A549 (cell line): ENCODE results near the gene RER1. TPM values are rescaled to one million over a fixed set of nuclear protein-coding genes. Genes with fewer than 3 reads are reported as not detected.

Source experiments
- ATAC-seq, 2 experiments: fragments of 200-7000 bp in 1 of 2; fragments of >200 bp in 1 of 2; cut with Nextera tagmentation in 1 of 2; cut with Tn5 transposase in 1 of 2; 3 replicates each; pipeline versions ENCODE4 v1.8.0 to v1.9.1; 2018 to 2020; ENCODE audit warnings: mild to moderate bottlenecking in 1 of 2, moderate library complexity in 1 of 2
- CTCF ChIA-PET: fragments of 300-600 bp; sonication (Branson Sonifier 250); formaldehyde crosslinking; extraction: SDS; loops from one replicate; lab custom pipeline; 2021; ENCODE audit warnings: antibody characterized with exemption, inconsistent platforms; lab: Yijun Ruan, JAX
- POLR2A ChIA-PET: fragments of 350-600 bp; formaldehyde crosslinking; extraction: SDS; loops from one replicate; lab custom pipeline; 2021; ENCODE audit warnings: antibody characterized with exemption, inconsistent platforms; lab: Yijun Ruan, JAX
- DNase-seq, 2 experiments: peaks; one replicate each; pipeline versions ENCODE4 v3.0.0 to v3.0.0-alpha.2; 2011 to 2016; ENCODE audit warnings: low read depth in 1 of 2, low spot score in 1 of 2
- FAIRE-seq: peaks from 2 replicates; lab custom pipeline; 2011; peaks lifted over from hg19 to GRCh38; lab: Jason Lieb, UNC
- H3K27ac ChIP-seq, 2 experiments: fragments of >200 bp; sonication (Bioruptor Twin); formaldehyde crosslinking; 3 replicates each; pipeline ENCODE4 v1.5.1; 2016 to 2017
- H3K4me1 ChIP-seq: fragments of >200 bp; sonication (Bioruptor Twin); formaldehyde crosslinking; 3 replicates; pipeline ENCODE4 v1.6.1; 2016
- H3K4me2 ChIP-seq: fragments of >200 bp; sonication (Bioruptor Twin); formaldehyde crosslinking; 3 replicates; pipeline ENCODE4 v1.6.1; 2016
- H3K4me3 ChIP-seq: fragments of >200 bp; sonication (Bioruptor Twin); formaldehyde crosslinking; 3 replicates; pipeline ENCODE4 v1.5.1; 2016
- H3K9me3 ChIP-seq: fragments of >200 bp; sonication (Bioruptor Twin); formaldehyde crosslinking; 3 replicates; pipeline ENCODE4 v1.6.1; 2016
- CBX2 ChIP-seq: fragments of 200-600 bp; sonication (generic); IDR thresholded peaks from 2 replicates; pipeline ENCODE4 v1.6.1; 2016; ENCODE audit warnings: low read depth, mild to moderate bottlenecking, borderline replicate concordance
- CBX8 ChIP-seq: fragments of 200-600 bp; sonication (generic); IDR thresholded peaks from 2 replicates; pipeline ENCODE4 v1.6.1; 2016
- EHF ChIP-seq: fragments of 250-450 bp; sonication (Bioruptor Pico); IDR thresholded peaks from 2 replicates; pipeline ENCODE4 v1.5.0; 2020; ENCODE audit warnings: mild to moderate bottlenecking
- EHMT2 ChIP-seq: fragments of 200-600 bp; sonication (generic); IDR thresholded peaks from 2 replicates; pipeline ENCODE4 v1.6.1; 2016; ENCODE audit warnings: antibody characterized with exemption, low read depth, mild to moderate bottlenecking, moderate library complexity
- EP300 ChIP-seq, 2 experiments: fragments of >200 bp; sonication (Bioruptor Twin); formaldehyde crosslinking; IDR thresholded peaks; 2 replicates in 1 of 2; 3 replicates in 1 of 2; pipeline ENCODE4 v1.6.1; 2016 to 2017
- ESRRA ChIP-seq: fragments of 150-350 bp; IDR thresholded peaks from 2 replicates; pipeline ENCODE4 v1.6.1; 2014; ENCODE audit warnings: mild to moderate bottlenecking, low read length, borderline replicate concordance
- FOSB ChIP-seq: fragments of 250-450 bp; sonication (Bioruptor Pico); IDR thresholded peaks from 2 replicates; pipeline ENCODE4 v1.5.0; 2020; ENCODE audit warnings: mild to moderate bottlenecking, moderate library complexity
- HDAC2 ChIP-seq: fragments of 200-600 bp; sonication (generic); IDR thresholded peaks from 2 replicates; pipeline ENCODE4 v1.6.1; 2016
- JUN ChIP-seq, 2 experiments: fragments of >200 bp; sonication (Bioruptor Twin); formaldehyde crosslinking; IDR thresholded peaks; 2 replicates in 1 of 2; 3 replicates in 1 of 2; pipeline ENCODE4 v1.6.1; 2016 to 2017
- KDM1A ChIP-seq: fragments of 200-600 bp; sonication (generic); IDR thresholded peaks from 2 replicates; pipeline ENCODE4 v1.6.1; 2016; ENCODE audit warnings: low read depth, mild to moderate bottlenecking
- KDM5A ChIP-seq: fragments of 200-600 bp; sonication (generic); IDR thresholded peaks from 2 replicates; pipeline ENCODE4 v1.6.1; 2016; ENCODE audit warnings: antibody characterized with exemption, mild to moderate bottlenecking
- MAX ChIP-seq: IDR thresholded peaks from 2 replicates; pipeline ENCODE4 v1.6.1; 2012
- MAZ ChIP-seq: fragments of 150-350 bp; IDR thresholded peaks from 2 replicates; pipeline ENCODE4 v1.6.1; 2014; ENCODE audit warnings: antibody characterized with exemption, low read depth, low read length, borderline replicate concordance
- MYC ChIP-seq: IDR thresholded peaks from 2 replicates; pipeline ENCODE4 v1.6.1; 2012; ENCODE audit warnings: mild to moderate bottlenecking, inconsistent platforms, low read length, improper control_type of control experiment, borderline replicate concordance
- NFE2L2 ChIP-seq: fragments of 150-350 bp; conservative IDR thresholded peaks from 2 replicates; pipeline ENCODE4 v1.6.1; 2014; ENCODE audit warnings: low read length
- PHF8 ChIP-seq: fragments of 200-600 bp; sonication (generic); IDR thresholded peaks from 2 replicates; pipeline ENCODE4 v1.6.1; 2016; ENCODE audit warnings: low read depth, mild to moderate bottlenecking, antibody characterized with exemption, moderate library complexity, borderline replicate concordance
- RARB ChIP-seq: fragments of 250-450 bp; sonication (Bioruptor Pico); IDR thresholded peaks from 2 replicates; pipeline ENCODE4 v1.8.0; 2021; ENCODE audit warnings: mild to moderate bottlenecking, moderate library complexity
- RCOR1 ChIP-seq: fragments of 150-350 bp; IDR thresholded peaks from 2 replicates; pipeline ENCODE4 v1.6.1; 2014; ENCODE audit warnings: antibody characterized with exemption, low read length, low read depth
- TP53 ChIP-seq: fragments of 250-450 bp; sonication (Bioruptor Pico); IDR thresholded peaks from 2 replicates; pipeline ENCODE4 v1.5.0; 2021; ENCODE audit warnings: mild to moderate bottlenecking, moderate library complexity
- WGBS: methylation state at CpG from one replicate; pipeline ENCODE4 v1.1.6; 2017; ENCODE audit errors: missing lambda C conversion rate; 5-methylcytosine and 5-hydroxymethylcytosine counted together
- polyA plus RNA-seq, 4 experiments: library from polyadenylated mRNA; depleted of rRNA in 3 of 4; stranded (reverse); fragments of >200 nt; fragmentation: RNase III in 1 of 4; extraction: RNeasy Plus Mini Kit Qiagen cat#74134 plus additional on column Dnase treatment in 1 of 4; gene quantifications; 2 replicates in 3 of 4; 3 replicates in 1 of 4; pipeline ENCODE4 v1.2.3, GENCODE V29; 2011 to 2017
- TF ChIP-seq, protein P1 (sequence below): fragments of 250-450 bp; sonication (Bioruptor Pico); IDR thresholded peaks from 2 replicates; pipeline ENCODE4 v1.5.0; 2021; ENCODE audit warnings: mild to moderate bottlenecking, moderate library complexity, borderline replicate concordance
- TF ChIP-seq, protein P2 (sequence below): IDR thresholded peaks from 2 replicates; pipeline ENCODE4 v1.6.1; 2012; ENCODE audit warnings: low read depth, borderline replicate concordance
- TF ChIP-seq, protein P3 (sequence below): fragments of 450-650 bp; IDR thresholded peaks from 2 replicates; pipeline ENCODE4 v1.6.1; 2014; ENCODE audit warnings: antibody characterized with exemption
- TF ChIP-seq, protein P4 (sequence below): IDR thresholded peaks from 2 replicates; pipeline ENCODE4 v1.6.1; 2012

The RER1 gene
- polyA plus RNA-seq, 2 of the 4 experiments (the other 2 are of a cell fraction) = 72.3 to 213 TPM

DNA sequence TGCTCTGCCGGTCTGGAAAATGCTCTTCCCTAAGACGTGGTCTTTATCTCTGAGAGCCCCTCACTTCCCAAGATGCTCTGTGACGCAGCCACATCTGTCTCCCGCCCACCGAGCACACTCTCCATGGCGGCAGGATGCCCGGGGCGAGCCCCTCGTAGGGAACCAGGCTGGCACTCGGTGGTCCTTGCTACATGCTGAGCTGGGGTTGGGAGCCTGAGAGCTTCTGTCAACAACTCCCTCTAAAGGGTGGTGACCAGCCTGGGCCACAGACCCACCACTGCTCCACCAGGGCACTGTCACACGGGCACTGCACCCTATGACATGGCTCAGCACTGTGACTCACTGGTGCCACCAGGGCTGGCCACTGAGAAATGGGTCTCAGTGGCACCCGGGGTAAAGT lies 18.1 kb downstream of the RER1 start:
- no peak for FAIRE-seq
- Histone ChIP-seq H3K4me3 (no peak overlapping the region), H3K4me2 (no peak overlapping the region), H3K9me3 (no peaks in the 10 kb centered on the region), H3K4me1 (peaks cover 16% of the 10 kb centered on the region), H3K27ac (no peak overlapping the region)
- no peak for DNase-seq
- no peak for TF ChIP-seq CBX8
- TF ChIP-seq, protein P1, sequence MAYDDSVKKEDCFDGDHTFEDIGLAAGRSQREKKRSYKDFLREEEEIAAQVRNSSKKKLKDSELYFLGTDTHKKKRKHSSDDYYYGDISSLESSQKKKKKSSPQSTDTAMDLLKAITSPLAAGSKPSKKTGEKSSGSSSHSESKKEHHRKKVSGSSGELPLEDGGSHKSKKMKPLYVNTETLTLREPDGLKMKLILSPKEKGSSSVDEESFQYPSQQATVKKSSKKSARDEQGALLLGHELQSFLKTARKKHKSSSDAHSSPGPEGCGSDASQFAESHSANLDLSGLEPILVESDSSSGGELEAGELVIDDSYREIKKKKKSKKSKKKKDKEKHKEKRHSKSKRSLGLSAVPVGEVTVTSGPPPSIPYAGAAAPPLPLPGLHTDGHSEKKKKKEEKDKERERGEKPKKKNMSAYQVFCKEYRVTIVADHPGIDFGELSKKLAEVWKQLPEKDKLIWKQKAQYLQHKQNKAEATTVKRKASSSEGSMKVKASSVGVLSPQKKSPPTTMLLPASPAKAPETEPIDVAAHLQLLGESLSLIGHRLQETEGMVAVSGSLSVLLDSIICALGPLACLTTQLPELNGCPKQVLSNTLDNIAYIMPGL (CRISPR knock-in tag) = no peak
- TF ChIP-seq EP300 (IDR thresholded peaks at IDR 0.05) = no peak
- TF ChIP-seq, protein P2, sequence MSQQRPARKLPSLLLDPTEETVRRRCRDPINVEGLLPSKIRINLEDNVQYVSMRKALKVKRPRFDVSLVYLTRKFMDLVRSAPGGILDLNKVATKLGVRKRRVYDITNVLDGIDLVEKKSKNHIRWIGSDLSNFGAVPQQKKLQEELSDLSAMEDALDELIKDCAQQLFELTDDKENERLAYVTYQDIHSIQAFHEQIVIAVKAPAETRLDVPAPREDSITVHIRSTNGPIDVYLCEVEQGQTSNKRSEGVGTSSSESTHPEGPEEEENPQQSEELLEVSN = no peak
- no peak for TF ChIP-seq CBX2
- TF ChIP-seq TP53 (CRISPR knock-in tag) = no peak
- no peak for TF ChIP-seq EHMT2
- no peak for TF ChIP-seq JUN (IDR thresholded peaks at IDR 0.05)
- no peak for TF ChIP-seq HDAC2
- ATAC-seq = no peak
- ChIA-PET POLR2A (interaction anchor here (0.6 kb wide), 1 partner anchor 967 kb away, joined by 3 read pairs; no protein-coding TSS in a partner anchor), CTCF (interaction anchor here (0.6 to 1.2 kb wide), 4 partner anchors 34 to 215 kb away, joined by 3 to 4 read pairs (median 3); partner anchors contain the start of gene FAAP20)
- WGBS = 91% methylated on average over 10 of the region's 12 CpGs

- ATAC-seq (peak; percentile 14 to 45; a peak in 5 of 6 replicates), DNase-seq (peak; percentile 27 to 29), FAIRE-seq (no peak)
- Histone ChIP-seq H3K27ac (peak overlapping the region; percentile 91 to 95), H3K4me2 (peak overlapping the region; percentile 97), H3K4me1 (peaks cover 16% of the 10 kb centered on the region), H3K9me3 (no peaks in the 10 kb centered on the region), H3K4me3 (peak overlapping the region; percentile 80)
- TF ChIP-seq PHF8 (peak; percentile 78; the same call in 1 of the 2 replicates), FOSB (CRISPR knock-in tag) (no peak), MAX (no peak), ESRRA (no peak), NFE2L2 (no peak)
- TF ChIP-seq, protein P3, sequence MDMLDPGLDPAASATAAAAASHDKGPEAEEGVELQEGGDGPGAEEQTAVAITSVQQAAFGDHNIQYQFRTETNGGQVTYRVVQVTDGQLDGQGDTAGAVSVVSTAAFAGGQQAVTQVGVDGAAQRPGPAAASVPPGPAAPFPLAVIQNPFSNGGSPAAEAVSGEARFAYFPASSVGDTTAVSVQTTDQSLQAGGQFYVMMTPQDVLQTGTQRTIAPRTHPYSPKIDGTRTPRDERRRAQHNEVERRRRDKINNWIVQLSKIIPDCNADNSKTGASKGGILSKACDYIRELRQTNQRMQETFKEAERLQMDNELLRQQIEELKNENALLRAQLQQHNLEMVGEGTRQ = no peak
- no CpG with 5 or more reads among the region's 38 CpGs for WGBS
- CTCF ChIA-PET = interaction anchor here (0.8 to 1.7 kb wide), 2 partner anchors 135 to 217 kb away, joined by 3 to 4 read pairs; no protein-coding TSS in a partner anchor
- POLR2A ChIA-PET = no interaction called here
Measured at GRCh38 chr1:2411801-2412394, 20.3 kb downstream of the RER1 start.

DNA sequence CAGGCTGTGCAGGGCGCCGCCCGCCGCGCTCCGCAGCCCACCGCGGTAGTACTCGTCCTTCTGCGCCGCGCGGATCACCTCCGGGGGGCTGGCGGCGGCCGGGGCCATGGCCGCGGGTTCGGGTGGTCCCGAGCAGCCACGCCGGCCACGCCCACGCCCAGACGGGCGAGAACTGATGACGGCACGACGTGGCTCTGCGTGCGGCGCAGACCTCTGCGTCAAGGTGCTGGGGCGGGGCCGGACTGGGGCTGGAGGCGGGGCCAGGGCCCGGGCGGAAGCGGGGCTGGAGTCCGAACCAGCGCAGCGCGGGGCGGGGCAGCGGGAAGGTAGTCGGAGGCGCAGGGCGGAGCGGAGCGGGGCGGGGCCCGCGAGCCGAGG lies 20.7 kb downstream of the RER1 start, which contains the start of gene PEX10:
TSS of gene PEX10 (minus strand) at position 170 of the 378 bp plus-strand sequence. CDS start at position 108, 62 bp downstream.
- peak within 1 kb of the TSS; percentile 93 to 95 for H3K27ac ChIP-seq
- peak; percentile 65 to 79 for ATAC-seq
- POLR2A ChIA-PET = interaction anchor here (1.0 to 1.5 kb wide), 3 partner anchors 10 to 217 kb away, joined by 3 to 4 read pairs (median 3); partner anchors contain the start of gene FAAP20
- no peak for FAIRE-seq
- H3K4me3 ChIP-seq = peak within 1 kb of the TSS; percentile 80
- no peaks in the 10 kb centered on the region for H3K9me3 ChIP-seq
- WGBS = no CpG with 5 or more reads among the region's 55 CpGs
- CTCF ChIA-PET = interaction anchor here (1.7 to 1.8 kb wide), 2 partner anchors 135 to 217 kb away, joined by 4 to 16 read pairs; no protein-coding TSS in a partner anchor
- H3K4me1 ChIP-seq = peaks cover 16% of the 10 kb centered on the region
- peak; percentile 56 to 93 for DNase-seq
- TF ChIP-seq KDM1A = no peak
- TF ChIP-seq, protein P4, sequence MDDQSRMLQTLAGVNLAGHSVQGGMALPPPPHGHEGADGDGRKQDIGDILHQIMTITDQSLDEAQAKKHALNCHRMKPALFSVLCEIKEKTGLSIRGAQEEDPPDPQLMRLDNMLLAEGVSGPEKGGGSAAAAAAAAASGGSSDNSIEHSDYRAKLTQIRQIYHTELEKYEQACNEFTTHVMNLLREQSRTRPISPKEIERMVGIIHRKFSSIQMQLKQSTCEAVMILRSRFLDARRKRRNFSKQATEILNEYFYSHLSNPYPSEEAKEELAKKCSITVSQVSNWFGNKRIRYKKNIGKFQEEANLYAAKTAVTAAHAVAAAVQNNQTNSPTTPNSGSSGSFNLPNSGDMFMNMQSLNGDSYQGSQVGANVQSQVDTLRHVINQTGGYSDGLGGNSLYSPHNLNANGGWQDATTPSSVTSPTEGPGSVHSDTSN = no peak
- no peak for TF ChIP-seq RCOR1
- TF ChIP-seq RARB (CRISPR knock-in tag) = no peak
- TF ChIP-seq JUN (IDR thresholded peaks at IDR 0.05) = peak; percentile 16 to 73; a peak in 1 of 5 replicates
- TF ChIP-seq EHF (CRISPR knock-in tag) = no peak
- TF ChIP-seq CBX8 = no peak
- TF ChIP-seq MAZ = no peak
- TF ChIP-seq KDM5A = peak; percentile 27; the same call in 1 of the 2 replicates
- 0 out of 2 replicates have a peak, but pooled peaks have one; percentile 54 for TF ChIP-seq MYC
- peak within 1 kb of the TSS; percentile 98 for H3K4me2 ChIP-seq
